Ishikawa (cell line): ENCODE results near the gene SLC1A4.
A peak's percentile ranks its signal among the peaks of the same experiment; 100 is the strongest.

ENCODE experiments used
- CEBPB ChIP-seq: IDR thresholded peaks from 2 replicates; pipeline ENCODE4 v1.6.1; 2012
- CREB1 ChIP-seq: IDR thresholded peaks from 2 replicates; pipeline ENCODE4 v1.6.1; 2012; ENCODE audit warnings: low read depth
- EGR1 ChIP-seq: IDR thresholded peaks from 2 replicates; pipeline ENCODE4 v1.6.1; 2012
- EP300 ChIP-seq: IDR thresholded peaks from 2 replicates; pipeline ENCODE4 v1.6.1; 2012; ENCODE audit warnings: borderline replicate concordance
- FOXM1 ChIP-seq: IDR thresholded peaks from 2 replicates; pipeline ENCODE4 v1.6.1; 2012; ENCODE audit warnings: low read depth, borderline replicate concordance
- MAX ChIP-seq: IDR thresholded peaks from 2 replicates; pipeline ENCODE4 v1.6.1; 2012
- NFIC ChIP-seq: IDR thresholded peaks from 2 replicates; pipeline ENCODE4 v1.6.1; 2012
- RAD21 ChIP-seq: IDR thresholded peaks from 2 replicates; pipeline ENCODE4 v1.6.1; 2012; ENCODE audit warnings: low read depth
- REST ChIP-seq: IDR thresholded peaks from 2 replicates; pipeline ENCODE4 v1.6.1; 2012; ENCODE audit warnings: low read depth, mild to moderate bottlenecking
- TAF1 ChIP-seq: IDR thresholded peaks from 2 replicates; pipeline ENCODE4 v1.6.1; 2012; ENCODE audit warnings: low read depth, mild to moderate bottlenecking
- TCF12 ChIP-seq: IDR thresholded peaks from 2 replicates; pipeline ENCODE4 v1.6.1; 2012; ENCODE audit warnings: low read depth
- TEAD4 ChIP-seq: IDR thresholded peaks from 2 replicates; pipeline ENCODE4 v1.6.1; 2012
- USF1 ChIP-seq: IDR thresholded peaks from 2 replicates; pipeline ENCODE4 v1.6.1; 2012
- YY1 ChIP-seq: IDR thresholded peaks from 2 replicates; pipeline ENCODE4 v1.6.1; 2012; ENCODE audit warnings: low read depth
- ZBTB7A ChIP-seq: IDR thresholded peaks from 2 replicates; pipeline ENCODE4 v1.6.1; 2012; ENCODE audit warnings: low read depth

Gene SLC1A4

GRCh38 chr2:65026704-65027464 lies 37.7 kb downstream of the SLC1A4 start:
- TF ChIP-seq EP300 (no peak), CEBPB (no peak), FOXM1 (no peak), NFIC (no peak), REST (no peak), TCF12 (no peak), CREB1 (no peak), EGR1 (no peak), USF1 (no peak), TAF1 (no peak), TEAD4 (no peak), ZBTB7A (no peak), YY1 (no peak), RAD21 (no peak), MAX (no peak)

- TF ChIP-seq RAD21, result no peak
Observed at GRCh38 chr2:65027616-65028244, 38.5 kb downstream of the SLC1A4 start.

- TF ChIP-seq TEAD4 (no peak), TAF1 (no peak), NFIC (no peak), ZBTB7A (no peak), EP300 (no peak)
Observed at GRCh38 chr2:65030476-65031332, 41.5 kb downstream of the SLC1A4 start.

GRCh38 chr2:65031341-65032018 lies 42.3 kb downstream of the SLC1A4 start:
- TF ChIP-seq NFIC (no peak), CEBPB (peak; percentile 50)

GRCh38 chr2:65032019-65032975 lies 43.1 kb downstream of the SLC1A4 start:
- no peak for TF ChIP-seq RAD21
- no peak for TF ChIP-seq MAX
- no peak for TF ChIP-seq USF1
- TF ChIP-seq YY1, result no peak
- TF ChIP-seq CREB1, result no peak
- TF ChIP-seq TCF12, result no peak
- no peak for TF ChIP-seq CEBPB
- TF ChIP-seq NFIC, result no peak
- no peak for TF ChIP-seq REST
- TF ChIP-seq TEAD4, result no peak
